Skin of body (tissue), 2 donors: ENCODE results near the gene TICRR. TPM values are rescaled to one million over a fixed set of nuclear protein-coding genes. Genes with fewer than 3 reads are reported as not detected.

Experiments used
- DNase-seq: peaks from one replicate; lab custom pipeline; 2025; lab: John Stamatoyannopoulos, UW
- total RNA-seq: library from RNA; depleted of rRNA; stranded (reverse); fragments of >200 nt; gene quantifications from one replicate; pipeline ENCODE4 v1.2.3, GENCODE V29; 2014

The TICRR gene
- total RNA-seq, 1 donor from 2014 or later, result 2.4 TPM

DNA sequence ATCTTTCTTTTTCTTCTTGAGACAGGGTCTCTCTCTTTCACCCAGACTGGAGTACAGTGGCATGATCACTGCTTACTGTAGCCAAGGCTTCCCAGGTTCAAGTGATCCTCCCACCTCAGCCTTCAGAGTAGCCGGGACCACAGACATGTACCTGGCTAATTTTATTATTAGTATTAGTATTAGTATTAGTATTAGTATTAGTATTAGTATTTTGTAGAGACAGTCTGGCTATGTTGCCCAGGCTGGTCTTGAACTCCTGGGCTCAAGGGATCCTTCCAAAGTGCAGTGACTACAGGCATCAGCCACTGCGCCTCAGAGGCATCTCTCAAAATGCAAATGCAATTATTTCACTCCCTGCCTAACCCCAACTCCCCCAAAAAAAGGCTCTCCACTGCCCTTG lies 78.3 kb downstream of the TICRR start:
- no peak for DNase-seq

DNA sequence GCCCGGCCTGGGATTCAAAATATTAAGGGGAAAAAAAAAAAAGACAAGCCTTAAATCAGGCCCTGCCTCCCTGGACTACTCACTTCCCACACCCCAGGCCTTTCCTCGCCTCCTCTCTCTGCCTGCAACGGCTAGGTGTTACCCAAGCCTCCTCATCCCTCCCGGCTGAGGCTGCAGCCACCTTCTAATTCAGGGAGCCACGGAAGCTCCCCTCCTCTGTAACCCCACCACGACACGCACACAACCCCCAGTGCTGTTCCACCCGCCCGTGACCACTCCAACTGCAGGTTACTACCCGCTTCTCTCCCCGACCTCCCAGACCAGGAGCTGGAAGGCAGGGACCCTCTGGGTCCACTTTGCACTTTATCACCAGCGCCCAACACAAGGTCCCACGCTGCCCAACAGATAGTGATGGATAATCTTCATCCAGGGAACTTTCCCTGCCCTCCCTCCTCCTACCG lies 79.1 kb downstream of the TICRR start:
- no peak for DNase-seq

DNA sequence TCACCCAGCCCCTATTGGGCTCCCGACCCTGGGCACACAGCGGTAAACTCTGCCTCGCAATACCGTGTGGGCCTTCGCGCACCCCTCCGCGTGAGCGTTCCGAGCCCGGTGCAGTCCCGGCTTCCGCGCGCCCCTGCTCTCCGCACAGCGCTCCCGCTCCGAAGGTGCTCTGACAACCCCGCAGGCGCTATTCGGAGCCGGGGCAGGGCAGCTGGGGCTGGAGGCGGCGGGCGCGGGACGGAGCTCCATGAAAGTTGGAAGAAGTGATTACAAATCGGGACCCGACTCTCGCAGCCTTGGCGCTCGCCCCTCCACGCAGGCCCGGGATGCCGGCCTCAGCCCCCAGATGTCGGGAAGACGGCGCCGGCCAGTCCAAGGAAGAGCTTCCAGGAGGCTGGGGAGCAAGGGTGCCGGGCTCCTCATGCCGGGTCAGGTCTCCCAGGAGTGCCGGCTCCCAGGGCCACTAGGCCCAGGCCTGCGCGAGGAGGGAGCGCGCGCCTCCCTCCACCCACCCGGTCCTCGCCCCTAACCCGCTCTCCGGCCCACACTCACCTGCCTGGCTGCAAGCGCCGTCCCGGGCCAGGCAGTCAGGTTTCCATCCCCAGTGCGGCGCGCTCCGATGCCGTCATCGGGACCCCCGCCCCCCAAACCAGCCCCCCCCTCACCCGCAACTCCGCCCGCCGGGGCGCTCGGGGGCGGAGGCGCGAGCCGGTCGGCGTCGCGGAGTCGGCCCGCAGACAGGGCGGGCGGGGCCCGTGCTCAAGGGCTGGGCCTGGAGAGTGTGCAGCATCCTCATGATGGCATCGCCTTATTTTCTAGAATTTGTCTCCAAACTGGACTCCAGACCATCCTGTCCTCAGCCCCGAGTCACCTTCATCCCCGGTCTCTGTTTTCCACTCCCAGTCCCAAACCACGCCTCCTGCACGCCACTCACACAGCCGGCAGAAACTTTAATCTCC lies 79.9 kb downstream of the TICRR start, which contains the start of gene KIF7:
TSS of gene KIF7 (minus strand) at position 621 of the 959 bp plus-strand sequence. CDS start 2,537 bp downstream, outside the sequence.
- peak; percentile 48 for DNase-seq

DNA sequence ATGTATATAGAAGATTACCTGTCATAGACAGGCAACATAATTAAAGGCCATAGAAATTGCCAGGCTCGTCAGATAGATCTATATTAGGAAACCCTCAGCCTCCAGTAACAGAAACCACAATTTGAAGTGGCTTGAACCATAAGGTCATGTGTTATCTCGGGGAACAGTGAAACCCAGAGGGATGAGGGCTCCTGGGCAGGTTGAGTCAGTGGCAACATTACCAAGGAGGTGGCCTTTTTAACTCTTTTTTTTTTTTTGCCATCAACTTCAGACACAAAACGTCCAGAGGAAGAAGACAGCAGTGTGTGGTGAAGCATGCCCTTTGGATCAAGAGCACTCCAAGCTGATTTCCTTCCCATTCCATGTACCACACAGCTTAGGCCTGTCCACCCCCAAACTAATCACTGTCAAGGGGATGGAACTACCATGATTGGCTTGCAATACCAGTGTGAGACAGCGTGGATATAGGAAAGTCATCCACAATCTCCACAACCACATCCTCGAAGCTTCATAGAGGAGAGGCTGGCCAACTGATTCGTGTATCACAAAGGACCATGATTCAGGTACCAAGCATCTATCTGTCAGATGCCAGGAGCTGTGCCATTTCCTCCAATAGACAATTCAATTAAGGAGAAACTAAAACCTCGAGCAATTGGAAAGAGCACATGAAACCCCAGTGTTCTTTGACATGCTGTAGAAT lies 81.0 kb downstream of the TICRR start:
- DNase-seq, result no peak

DNA sequence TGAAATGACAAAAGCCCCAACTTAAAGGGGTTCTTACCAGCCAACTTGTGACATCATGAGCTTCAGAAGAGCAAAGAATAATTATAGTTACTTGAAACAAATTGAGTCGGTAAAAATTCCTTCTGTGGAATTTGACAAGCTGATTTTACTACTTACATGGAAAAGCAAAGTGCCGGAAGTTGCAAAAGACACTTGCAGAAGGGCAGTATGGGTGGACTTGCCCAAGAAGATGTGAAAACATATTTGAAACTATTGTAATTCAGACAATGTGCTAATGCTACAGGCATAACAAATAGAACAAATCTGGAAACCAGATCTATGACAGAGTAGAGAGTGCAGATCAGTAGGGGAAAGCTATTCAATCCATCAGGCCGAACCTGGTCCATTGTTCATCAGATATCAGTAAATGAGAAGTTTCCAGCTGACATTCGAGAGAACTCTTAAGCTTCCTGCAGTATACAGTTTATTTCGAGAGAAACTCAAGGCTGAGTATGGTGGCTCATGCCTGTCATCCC lies 82.5 kb downstream of the TICRR start:
- DNase-seq, result no peak

DNA sequence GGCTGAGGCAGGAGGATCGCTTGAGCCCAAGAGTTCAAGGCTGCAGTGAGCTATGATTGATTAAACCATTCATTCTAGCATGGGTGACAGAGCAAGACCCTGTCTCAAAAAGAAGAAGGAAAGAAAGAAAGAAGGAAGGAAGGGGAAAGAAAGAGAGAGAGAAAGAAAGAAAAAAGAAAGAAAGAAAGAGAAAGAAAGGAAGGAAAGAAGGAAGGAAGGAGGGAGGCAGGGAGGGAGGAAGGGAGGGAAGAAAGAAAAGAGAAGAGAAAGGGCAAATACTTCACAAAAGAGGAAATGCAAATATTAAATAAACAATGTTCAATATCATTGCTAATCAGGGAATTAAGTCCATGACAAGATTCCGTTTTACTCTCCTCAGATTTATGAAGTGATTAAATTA lies 84.0 kb downstream of the TICRR start:
- DNase-seq, result no peak

DNA sequence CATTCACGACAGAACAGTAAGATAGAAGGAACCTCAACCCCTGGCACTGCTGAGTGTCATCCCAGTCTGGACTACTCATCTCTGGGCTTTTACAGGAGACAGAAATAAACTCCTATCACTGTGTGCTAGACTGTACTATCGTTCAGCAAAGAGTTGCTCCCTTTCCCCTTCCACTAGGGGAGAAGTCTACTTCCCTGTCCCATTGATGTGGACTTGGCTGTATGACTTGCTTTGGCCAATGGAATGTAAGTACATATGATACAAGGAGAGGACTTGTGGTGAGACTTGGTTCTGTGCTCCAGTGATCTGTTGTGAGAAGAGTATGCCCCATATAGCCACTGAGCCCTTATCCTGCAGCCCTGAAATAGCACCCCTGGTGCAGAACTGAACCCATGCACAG lies 85.3 kb downstream of the TICRR start:
- DNase-seq, result no peak

DNA sequence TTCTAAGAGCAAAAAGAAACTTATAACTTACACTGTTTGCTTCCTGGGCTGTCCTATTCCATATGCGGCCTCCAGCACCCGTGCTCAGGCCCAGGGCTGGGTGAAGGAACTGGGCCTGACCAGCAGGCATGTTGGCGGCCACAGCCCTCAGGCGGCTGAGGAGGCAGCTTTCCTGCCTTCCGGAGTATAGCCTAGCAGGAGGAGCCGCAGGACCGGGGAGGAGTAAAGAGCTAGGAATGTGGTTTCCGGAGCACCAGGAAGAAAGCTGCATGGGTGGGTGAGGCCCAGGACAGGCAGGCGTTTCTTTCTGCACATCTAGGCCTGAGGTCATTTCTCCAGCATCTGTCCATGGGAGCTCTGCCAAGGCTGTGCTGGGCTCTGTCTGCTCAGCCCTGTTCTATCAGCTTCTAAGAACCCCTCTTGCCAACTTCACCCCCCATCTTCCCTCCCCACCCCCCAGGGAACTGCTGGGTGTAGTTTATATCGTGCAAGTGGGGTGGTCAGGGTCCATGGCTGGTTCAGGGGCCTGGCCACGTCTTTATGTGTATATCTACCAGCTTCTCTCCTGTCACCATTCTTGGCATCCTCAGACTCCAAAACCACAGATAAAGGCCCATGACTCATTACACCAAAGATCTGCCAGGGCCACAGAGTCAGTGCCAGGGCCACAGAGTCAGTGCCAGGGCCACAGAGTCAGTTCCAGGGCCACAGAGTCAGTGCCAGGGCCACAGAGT lies 87.8 kb downstream of the TICRR start:
- peak; percentile 80 for DNase-seq

DNA sequence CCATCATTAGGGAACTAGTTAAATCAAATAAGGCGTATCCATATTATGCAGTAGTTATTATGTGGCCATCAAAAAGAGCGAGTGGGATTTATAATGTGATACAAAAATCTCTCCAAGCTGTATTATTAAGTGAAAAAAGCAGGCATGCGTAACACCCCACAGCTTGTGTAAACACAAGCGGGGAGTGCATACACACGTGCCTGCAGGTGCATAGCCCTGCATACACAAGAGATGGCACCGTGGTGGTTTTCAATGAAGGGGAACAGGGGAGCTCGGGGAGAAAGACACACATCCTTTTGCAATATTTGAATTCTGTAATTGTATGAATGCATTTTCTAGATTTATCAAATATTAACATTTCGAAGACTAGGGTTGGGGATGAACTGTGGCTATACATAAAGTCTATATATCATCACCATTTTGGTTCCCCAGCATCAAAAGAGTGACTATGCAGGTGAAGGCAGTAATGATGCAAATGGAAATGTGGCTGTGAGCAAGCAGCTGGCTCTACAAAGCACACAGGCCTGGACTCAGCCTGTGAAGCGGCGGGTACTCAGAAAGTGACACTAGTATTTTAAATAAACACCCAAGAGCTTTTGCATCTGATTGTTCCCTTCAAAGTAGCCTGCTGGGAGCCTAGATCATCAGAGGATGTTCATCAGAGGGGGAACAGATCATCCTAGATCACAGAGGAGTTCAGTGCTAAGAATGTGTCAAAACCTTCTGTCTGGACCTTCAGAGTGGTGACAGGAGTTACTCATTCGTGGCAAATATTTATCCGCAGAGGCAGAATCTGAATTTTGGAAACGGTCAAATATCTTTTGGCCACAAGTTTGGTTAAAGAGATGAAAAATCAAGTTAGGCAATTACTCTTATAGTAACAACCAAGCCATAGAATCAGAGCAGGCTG lies 89.4 kb downstream of the TICRR start:
- DNase-seq, result no peak

DNA sequence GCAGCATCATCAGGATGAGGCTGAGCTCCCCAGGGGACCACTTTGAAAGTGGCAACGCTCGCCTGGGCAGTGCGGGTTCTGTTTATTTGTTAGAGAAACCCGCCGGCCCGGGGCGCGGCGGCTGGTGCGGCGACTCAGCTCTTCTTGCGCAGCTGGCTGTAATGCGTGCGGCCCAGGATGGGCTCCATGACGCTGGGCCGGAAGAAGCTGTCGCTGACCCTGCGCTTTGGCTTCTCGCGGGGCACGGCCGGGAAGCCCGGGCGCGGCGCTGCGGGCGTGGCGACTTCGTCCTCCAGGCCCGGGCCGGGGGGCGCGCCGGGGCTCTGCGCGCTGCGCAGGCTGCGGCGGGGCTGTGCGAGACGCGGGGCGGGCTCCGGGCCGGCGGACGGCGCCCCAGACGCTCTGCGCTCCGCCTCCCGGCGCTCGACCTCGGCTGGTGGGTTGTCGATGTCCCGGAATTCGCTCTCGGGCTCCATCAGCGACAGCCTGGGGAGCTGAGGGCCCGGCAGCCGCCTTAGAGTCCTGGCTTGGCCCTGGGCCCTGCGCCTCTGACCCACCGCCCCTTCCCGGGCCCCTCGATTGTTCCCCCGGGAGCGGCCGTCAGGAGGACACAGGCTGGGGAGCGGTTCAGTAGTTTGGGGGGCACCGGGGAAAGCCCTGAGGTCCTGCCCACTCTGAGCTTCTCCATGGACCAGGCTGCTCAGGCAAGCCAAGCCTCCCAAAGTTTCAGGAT lies 90.3 kb downstream of the TICRR start:
- no peak for DNase-seq

DNA sequence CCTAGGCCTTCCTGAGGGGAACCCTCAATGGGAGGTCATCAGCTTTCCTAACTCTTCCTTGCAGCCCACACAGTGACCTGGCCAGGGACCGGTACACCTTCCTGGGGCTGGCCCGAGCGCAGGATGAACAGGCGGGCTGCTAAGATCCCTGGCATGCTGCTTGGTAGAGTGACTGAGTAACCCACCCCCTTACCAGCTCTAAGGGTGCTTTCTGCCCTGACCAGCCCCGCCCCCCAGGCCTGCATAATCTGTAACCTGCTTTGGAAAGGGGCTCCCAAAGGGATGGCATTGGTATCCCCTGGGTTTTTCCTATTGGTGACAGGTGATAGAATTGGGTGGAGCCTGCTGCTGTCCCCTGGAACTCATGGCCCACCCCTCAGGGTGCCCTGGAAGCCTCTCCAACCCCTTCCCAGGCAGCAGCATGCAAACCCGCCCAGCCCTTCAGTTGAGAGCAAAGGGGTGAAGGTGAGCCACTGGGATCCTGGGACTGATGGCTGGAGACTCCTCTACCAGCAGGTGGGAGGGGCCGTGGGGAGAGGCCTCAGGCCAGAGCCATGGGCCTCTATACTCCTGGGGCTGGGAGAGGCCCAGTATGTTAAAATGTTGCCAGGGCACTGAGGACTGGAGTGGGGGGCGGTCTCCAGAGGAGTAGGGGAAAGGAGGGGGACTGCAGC lies 91.1 kb downstream of the TICRR start:
- DNase-seq, result no peak

DNA sequence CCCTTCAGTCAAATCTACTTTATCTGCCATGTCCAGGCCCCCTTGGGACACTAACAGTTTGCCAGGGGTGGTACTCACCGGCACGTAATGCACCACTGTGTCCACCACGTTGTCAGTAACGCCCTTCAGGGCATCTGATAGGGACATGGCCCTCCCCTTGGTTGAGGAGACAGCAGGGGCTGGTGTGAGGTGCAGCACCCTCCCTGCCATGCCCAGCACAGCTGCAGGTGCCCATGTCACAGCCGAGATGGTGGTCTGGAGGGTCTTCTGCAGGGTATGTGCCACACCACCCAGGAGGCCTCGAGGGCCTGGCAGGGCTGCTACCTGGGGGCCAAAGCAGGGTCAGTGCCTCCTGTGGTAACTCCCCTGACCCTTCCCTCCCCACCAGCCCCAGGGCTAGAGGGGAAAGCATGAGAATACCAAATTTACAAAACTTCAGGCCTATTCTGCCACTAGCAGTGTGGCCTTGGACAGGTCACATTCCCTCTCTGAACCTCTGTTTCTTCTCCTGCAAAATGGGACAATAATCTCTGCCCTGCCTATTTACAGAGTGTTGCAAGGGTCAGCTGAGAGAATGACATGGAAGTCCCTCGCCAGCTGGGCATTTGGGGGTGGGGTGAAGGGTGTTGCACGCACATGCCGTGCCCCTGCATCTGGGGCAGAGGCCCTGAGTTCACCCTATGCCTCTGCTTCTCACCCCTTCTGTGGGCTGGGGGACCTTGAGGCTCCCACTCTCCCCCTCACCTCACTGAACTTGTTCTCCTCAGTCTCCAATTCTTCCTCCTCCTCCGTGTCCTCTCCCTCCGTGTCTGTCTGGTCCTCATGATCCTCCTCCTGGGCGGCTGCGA lies 91.8 kb downstream of the TICRR start:
- no peak for DNase-seq

DNA sequence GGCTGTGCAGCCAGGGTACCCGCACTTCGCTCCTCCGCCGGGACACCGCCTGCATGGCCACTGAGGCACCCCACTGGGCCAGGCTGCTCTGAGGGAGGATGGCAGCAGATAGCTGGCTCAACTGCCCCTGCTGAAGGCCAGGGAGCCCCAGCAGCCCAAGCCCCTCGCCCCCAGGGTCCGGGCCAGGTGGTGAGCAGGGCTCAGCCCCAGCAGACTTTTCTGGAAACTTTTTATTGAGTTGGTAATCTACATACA lies 92.4 kb downstream of the TICRR start:
- DNase-seq, result no peak

DNA sequence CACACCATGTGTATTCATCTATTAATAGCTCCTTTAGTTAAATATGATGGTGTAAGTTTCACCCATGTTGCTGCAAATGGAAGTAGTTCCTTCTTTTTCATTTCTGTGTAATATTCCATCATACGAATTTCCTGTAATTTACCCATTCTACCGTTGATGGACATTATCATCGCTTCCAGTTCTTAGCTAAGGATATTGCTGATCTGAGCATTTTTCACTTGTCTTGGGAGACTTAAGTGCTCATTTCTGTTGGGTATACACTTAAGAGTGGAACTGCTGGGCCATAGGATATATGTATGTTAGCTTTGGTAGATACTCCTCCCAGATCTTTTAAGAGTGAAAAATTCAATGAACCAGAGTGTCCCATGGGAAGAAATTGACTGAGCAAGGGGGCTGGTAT lies 92.9 kb downstream of the TICRR start:
- no peak for DNase-seq

DNA sequence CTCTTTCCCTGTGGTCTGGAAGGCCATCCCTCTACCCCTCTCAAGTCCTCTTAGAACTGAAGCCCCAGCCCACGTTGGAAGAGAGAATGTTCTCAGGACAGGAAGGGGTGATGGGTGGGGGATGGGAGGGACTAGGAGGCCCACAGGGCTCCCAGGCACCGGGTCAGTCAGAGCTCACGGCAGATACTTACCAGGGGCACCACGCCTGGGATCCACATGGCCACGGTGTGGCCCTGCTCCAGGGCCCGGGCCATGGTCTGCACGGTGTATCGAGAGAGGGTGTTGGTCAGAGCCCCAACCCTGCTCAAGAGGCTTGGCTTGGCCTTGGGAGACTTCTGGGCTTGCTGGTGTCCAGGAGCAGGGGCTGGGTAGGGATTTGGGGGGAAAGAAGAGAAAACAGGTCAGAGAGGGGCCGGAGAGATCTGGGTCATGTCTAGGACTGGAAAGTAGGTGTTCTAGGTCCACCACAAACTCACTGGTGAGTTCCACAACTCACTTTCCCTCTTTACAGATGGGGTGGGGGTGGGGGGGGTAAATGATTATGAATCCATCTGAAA lies 94.1 kb downstream of the TICRR start:
- no peak for DNase-seq

DNA sequence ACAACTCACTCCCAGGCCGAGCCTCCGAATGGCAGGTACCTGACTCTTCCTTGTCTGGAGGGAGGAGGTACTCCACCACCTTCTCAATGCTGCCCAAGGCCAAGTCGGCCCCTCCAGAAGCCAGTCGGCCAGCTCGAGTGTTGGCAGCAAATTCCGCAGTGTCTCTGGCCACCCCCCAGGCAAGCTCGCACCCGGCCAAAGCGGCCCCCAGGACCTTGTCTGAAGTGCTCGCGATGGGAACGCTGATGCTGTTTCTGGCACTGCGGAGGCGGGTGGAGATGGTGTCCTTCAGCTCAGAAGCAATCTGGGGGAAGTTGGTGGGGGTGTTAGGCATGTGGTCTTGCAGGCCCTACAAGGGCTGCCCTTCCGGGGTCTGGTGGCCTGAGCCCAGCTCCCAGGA lies 94.7 kb downstream of the TICRR start:
- no peak for DNase-seq

DNA sequence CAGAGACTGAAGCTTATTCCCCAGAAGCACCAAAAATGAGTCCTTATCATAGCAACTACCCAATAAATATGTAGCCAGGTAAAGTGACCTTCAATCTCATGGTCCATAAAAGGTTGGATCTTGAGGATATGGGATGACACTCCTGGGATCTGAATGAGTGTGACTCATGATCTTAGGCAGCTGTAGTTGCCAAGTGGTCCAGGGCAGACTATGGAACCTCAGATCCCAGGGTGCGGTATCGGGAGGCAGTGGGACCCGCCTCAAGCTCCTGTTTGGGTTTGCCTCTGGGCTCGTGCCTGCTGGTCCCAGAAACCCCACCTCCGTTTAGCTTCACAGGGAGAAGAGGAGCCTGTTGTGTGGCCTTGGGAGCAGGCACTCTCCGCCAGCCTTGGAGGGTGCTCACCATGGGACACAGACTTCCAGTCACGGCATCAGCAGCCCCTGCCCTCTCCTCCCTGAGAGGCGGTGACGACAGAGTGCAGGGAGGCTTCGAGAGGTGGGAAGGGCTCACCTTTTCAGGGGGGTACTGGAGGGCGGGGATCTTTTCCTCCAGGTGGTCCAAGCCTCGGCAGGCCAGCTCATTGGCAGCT lies 95.8 kb downstream of the TICRR start:
- DNase-seq, result no peak

DNA sequence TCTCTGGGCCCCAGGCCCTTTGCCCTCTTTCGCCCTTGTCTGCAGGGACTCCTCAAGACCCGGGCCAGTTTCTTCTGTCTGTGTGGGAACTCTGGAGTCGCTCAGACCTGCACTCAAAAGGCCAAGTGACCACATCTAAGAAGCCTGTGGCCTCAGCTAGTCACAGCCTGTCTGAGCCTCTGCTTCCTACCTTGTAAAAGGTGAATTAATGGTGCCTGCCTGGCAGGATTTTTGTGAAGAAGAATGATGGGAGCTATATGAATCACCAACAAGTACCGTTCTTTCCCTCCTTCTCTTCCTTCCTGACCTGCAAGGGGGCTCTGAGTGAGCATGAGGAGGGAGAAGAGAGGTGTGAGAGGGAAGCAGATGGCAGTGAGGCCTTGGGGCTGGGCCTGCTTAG lies 96.4 kb downstream of the TICRR start:
- no peak for DNase-seq
